Stromal cell of bone marrow (primary cell): ENCODE data around the gene KLB.

Source experiments
- DNase-seq: peaks from one replicate; pipeline ENCODE4 v3.0.0-alpha.2; 2012; ENCODE audit warnings: low read depth

Gene KLB

GRCh38 chr4:39464886-39465501 lies 58.3 kb downstream of the KLB start:
- DNase-seq = no peak

GRCh38 chr4:39466747-39467146 lies 60.0 kb downstream of the KLB start:
- DNase-seq = no peak

- no peak for DNase-seq
Observed at GRCh38 chr4:39467464-39467863, 60.7 kb downstream of the KLB start.

- peak; percentile 87 for DNase-seq
Observed at GRCh38 chr4:39469429-39470077, 62.8 kb downstream of the KLB start.

GRCh38 chr4:39470402-39470801 lies 63.7 kb downstream of the KLB start:
- no peak for DNase-seq

- DNase-seq = no peak
Observed at GRCh38 chr4:39472396-39472795, 65.7 kb downstream of the KLB start.

- peak; percentile 64 for DNase-seq
Observed at GRCh38 chr4:39476187-39476895, 69.6 kb downstream of the KLB start.

GRCh38 chr4:39480251-39480650 lies 73.5 kb downstream of the KLB start:
- DNase-seq = no peak

GRCh38 chr4:39480902-39481695 lies 74.4 kb downstream of the KLB start:
- no peak for DNase-seq

GRCh38 chr4:39484582-39485272 lies 78.0 kb downstream of the KLB start:
- DNase-seq = no peak

GRCh38 chr4:39486221-39486804 lies 79.6 kb downstream of the KLB start:
- no peak for DNase-seq

GRCh38 chr4:39490322-39490721 lies 83.6 kb downstream of the KLB start:
- no peak for DNase-seq

GRCh38 chr4:39494354-39494753 lies 87.6 kb downstream of the KLB start:
- no peak for DNase-seq

- DNase-seq = no peak
Observed at GRCh38 chr4:39495446-39496213, 88.9 kb downstream of the KLB start.

- no peak for DNase-seq
Observed at GRCh38 chr4:39497909-39498726, 91.4 kb downstream of the KLB start.

- DNase-seq = no peak
Observed at GRCh38 chr4:39498727-39499020, 91.9 kb downstream of the KLB start.
